KOPT-K1 (cell line): ENCODE data around the gene TEX51.

Experiments used
- H3K27ac ChIP-seq: fragments of 200-600 bp; sonication (generic); 2 replicates; pipeline ENCODE4 v1.5.1; 2016; ENCODE audit warnings: antibody characterized with exemption, mild to moderate bottlenecking, low read depth, low read length; ENCODE audit not compliant: poor library complexity, severe bottlenecking
- H3K36me3 ChIP-seq: fragments of 200-600 bp; sonication (generic); 2 replicates; pipeline ENCODE4 v1.5.1; 2017; ENCODE audit warnings: antibody characterized with exemption, mild to moderate bottlenecking, low read length, moderate library complexity; ENCODE audit not compliant: insufficient read depth
- H3K9me3 ChIP-seq: fragments of 200-600 bp; sonication (generic); 2 replicates; pipeline ENCODE4 v1.5.1; 2017; ENCODE audit warnings: antibody characterized with exemption, low read length, mild to moderate bottlenecking; ENCODE audit not compliant: insufficient read depth, poor library complexity, severe bottlenecking

Gene TEX51

DNA sequence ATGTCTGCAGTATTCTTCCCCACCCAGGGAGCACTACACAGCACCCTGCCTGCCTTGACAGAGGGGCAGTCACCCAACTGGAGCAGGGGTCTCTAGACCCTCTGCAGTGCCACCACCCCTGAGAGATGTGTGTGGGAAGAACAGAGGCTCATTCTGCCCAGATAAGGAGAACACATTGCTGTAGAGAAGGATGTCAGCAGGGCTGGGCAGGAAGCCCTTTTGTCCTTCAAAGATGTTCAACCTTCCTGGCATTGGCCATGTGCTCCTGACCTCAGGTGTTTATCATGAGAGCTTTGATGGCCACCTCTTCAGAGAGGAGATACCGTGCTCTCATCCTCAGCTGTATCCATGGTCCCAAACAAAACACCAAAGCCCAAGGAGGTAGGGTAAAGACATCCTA is 4.6 kb upstream of the TEX51 start:
- no peak overlapping the region for H3K27ac ChIP-seq
- no peaks in the 10 kb centered on the region for H3K36me3 ChIP-seq
- no peaks in the 10 kb centered on the region for H3K9me3 ChIP-seq

DNA sequence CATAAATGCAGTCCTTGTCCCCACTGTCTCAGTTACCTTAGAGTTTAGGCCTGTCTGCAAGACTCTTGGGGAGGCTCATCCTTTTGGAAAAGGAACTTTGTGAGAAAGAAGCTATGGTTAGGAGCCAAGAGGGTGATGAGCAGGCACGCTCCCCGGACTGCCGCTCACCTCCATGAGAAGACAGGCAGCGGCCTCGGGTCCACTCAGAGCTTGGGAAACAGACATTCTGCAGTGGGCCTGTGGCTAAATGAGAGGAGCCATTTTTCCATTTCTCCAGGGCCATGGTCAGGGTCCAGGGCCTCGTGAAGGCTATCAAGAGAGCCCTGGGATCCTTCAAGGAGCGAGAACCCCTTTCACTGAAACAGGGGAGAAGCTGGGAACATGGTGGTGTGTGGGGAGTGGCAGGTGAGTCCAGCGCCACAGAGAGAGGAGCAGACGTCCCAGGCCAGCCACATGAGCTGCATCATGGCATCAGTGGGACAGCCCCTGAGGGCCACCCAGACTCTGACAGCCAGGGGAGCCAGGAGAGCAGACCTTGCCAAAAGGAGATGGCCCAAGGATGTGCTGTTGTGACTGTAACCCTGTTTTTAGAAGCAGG is 4.0 kb upstream of the TEX51 start:
- no peak overlapping the region for H3K27ac ChIP-seq
- H3K36me3 ChIP-seq, result no peaks in the 10 kb centered on the region
- no peaks in the 10 kb centered on the region for H3K9me3 ChIP-seq

DNA sequence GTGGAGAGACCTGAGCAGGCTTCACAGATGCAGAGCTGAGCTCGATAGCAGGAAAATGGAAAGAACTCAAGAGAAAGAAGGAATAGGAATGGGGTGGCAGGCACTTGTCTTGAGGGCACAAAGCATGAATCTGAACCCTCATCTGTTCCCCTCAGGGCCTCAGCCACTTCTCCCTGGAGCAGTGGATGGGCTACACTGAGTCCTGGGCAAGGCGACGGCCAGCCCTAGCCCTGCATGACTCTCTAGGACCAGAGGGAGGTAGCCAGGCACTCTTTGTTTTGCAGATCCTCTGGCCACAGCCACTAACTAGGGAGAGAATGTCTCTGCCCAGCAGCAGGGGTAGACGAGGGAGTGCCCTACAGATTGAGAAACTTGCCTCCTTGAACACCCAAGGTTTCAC is 3.4 kb upstream of the TEX51 start:
- Histone ChIP-seq H3K36me3 (no peaks in the 10 kb centered on the region), H3K9me3 (no peaks in the 10 kb centered on the region), H3K27ac (no peak overlapping the region)

DNA sequence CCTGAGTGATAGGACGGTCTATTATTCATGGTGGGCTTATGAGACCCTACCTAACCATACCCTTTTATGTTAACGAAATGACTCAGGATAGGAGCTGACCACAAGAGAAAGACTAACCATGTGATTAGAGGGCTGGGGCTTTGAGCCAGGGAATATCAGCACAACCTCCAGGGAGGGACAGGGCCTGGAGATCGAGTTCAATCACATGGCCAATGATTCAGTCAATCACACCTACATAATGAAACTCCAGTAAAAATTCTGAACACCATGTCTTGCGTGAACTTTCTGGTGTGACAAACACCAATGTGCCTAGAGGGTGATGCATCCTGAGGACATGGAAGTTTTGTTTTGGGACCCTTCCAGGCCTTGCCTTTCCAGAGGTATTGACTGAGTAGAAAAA is 2.2 kb upstream of the TEX51 start:
- H3K27ac ChIP-seq, result no peak overlapping the region
- no peaks in the 10 kb centered on the region for H3K36me3 ChIP-seq
- H3K9me3 ChIP-seq, result no peaks in the 10 kb centered on the region

DNA sequence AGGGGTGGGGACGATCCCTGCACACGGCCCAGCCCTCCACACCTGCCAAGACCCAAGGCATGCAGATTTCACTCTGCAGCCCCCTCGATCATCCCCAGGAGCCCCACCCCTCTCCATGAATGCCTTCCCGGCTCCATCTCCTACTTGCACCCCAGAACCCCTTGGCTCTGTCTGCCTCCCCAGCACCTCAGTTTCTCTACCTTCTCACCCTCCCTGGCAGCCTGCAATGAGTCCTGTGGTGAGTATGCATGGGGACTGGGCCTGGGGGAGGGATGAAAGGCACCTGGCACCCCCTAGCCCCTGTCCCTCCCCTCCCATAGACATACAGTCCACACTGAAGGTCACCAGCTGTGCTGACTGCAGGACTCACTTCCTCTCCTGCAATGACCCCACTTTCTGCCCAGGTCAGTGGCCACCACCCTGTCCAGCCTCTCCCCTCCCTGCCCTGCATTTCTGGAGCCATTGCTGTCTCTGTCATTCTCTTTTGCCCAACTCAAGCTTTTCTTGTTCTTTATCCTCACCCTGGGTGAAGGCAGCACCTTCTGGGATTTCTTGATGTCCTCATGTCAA is 1.0 kb downstream of the TEX51 start:
- H3K9me3 ChIP-seq, result peaks cover 7% of the 10 kb centered on the region
- H3K27ac ChIP-seq, result no peak overlapping the region
- H3K36me3 ChIP-seq, result no peaks in the 10 kb centered on the region

DNA sequence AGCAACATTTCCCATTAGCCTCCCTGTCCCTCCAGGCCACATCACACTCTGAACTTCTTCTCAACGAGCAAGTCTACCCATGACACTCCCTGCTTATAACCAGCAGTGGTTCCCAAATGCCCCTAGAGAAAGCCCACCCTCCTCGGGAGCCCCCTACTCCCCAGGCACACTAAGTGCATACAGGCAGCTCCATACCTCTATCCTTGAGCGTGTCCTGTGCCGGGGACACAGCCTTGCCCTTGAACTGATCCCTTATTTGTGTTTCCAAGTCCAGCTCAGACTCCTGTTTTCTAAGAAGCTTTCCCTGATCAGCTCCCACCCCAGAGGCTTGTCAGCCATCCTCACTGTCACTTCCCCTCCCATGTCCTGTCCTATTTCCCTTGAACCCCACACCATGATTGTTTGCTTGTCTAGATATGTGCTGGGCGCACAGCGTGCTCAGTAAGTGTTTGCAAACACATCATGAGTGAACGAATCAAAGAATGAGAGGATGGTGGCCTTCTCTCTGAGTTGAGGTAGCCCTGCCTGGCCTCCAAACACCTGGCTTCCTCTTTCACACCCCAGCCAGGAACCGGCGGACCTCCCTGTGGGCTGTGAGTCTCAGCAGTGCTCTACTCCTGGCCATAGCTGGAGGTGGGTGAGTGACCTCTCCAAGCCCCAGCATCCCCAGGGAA is 2.1 kb downstream of the TEX51 start:
- Histone ChIP-seq H3K27ac (no peak overlapping the region), H3K9me3 (peaks cover 7% of the 10 kb centered on the region), H3K36me3 (no peaks in the 10 kb centered on the region)

DNA sequence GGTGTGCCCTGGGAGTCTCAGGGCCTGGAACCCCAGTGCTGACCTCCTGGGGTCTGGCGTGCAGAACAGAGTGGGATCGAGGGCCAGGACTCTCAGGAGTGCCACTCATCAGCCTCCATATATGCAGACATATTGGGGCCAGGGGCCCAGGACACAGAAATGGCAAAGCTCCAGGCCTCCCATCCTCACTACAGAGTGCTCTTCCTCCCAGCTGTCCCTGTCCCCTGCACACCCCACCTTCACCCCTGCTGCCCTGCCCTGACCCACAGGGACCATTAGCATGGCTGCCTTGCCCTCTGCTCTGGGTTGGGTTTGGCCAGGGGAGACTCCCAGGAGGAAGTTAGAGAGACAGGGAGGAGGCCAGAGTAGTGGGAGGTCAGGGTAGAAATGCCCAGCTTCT is 2.8 kb downstream of the TEX51 start:
- Histone ChIP-seq H3K27ac (no peak overlapping the region), H3K36me3 (no peaks in the 10 kb centered on the region)

DNA sequence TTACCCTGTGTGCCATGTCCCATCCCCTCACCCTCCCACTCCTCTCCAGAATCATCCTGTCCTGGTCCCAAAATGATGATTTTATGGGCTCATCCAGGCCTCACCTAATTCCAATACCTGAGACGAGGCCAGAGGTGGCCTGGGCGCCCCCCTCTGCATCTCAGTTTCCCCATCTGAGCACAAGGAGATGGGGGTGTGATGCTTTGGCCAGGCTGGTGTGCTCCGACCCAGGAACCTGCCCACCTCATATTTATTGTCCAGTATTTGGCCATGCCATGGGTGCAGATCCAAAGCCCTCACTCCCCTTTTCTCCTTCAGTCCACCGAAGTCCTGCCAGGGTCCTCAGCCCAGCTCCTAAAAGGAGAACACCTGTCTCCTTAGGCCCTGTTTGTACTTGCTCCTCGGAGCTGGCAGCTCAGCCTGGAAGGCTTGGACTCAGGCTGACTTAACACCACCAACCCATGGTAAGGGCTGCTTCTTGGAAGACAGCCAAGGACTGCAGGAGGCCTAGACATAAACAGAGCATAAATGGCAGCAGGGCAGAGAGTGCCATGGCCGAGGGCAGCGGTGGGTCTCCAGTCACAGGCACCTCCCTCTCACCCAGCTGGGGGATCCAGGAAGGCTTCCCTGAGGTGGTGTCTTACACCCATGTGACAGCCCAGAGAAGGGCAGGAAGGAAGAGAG is 3.6 kb downstream of the TEX51 start:
- Histone ChIP-seq H3K9me3 (peaks cover 7% of the 10 kb centered on the region), H3K27ac (no peak overlapping the region), H3K36me3 (no peaks in the 10 kb centered on the region)

More for the DNA sequence above, 2.8 kb downstream of the TEX51 start:
- H3K9me3 ChIP-seq, result peaks cover 7% of the 10 kb centered on the region

DNA sequence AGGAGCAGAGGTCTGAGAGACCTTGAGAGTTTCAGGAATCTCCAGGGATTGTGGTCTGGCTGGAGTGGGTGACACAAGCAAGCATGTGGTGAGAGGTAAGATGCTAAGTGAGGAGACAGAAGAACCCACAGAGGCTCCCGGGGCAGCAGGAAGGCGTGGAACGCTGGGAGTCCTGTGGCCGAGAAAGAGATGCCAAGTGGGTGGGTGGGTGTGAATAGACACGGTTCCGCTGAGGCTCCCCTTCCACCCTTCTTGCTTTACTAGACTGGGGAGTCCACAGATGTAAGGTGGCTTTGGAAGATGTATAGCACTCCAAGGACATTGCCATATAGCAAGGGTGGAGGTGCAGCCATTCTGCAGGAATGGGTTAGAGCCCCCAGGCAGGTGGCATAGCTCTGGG is 4.2 kb downstream of the TEX51 start:
- Histone ChIP-seq H3K36me3 (no peaks in the 10 kb centered on the region), H3K27ac (no peak overlapping the region), H3K9me3 (peaks cover 7% of the 10 kb centered on the region)

DNA sequence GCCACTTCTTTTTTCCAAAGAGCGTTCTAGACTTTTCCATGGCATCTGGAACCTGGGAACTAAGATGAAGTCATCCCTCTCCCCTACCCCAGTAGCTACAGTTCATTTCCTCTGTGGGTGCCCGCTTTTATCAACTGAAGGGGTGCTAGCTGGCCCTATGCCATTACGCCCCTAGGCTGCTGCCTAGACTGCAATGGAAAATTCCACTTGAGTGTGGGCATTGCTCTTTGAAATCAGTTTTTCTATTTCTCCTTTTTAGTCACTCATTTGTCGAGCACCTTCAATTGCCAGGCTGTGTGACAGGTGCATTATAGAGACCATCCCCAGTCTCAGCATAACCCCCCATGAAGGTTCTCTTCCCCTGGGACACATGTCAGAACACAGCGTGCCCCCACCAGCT is 7.3 kb downstream of the TEX51 start:
- Histone ChIP-seq H3K9me3 (peaks cover 7% of the 10 kb centered on the region), H3K27ac (no peak overlapping the region), H3K36me3 (no peaks in the 10 kb centered on the region)

DNA sequence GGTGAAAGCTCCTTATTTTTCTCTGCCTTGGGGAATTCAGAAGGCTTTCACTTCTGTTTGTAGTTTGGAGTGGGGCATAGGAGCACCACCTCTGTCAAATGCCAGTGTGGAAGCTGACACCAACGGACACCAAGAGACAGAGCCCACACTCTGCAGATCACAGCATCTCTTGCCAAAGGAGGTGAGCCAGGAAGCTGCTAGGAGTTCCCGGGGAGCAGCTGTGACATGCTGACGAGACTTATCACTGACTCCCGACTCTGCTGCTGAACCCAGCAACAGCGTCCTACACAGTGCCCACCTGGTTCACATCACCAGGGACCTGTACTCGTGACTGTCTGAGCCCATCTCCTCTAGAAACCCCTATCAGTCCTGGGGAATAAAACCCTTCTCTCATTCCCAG is 8.1 kb downstream of the TEX51 start:
- Histone ChIP-seq H3K27ac (no peak overlapping the region), H3K9me3 (peaks cover 7% of the 10 kb centered on the region), H3K36me3 (no peaks in the 10 kb centered on the region)

DNA sequence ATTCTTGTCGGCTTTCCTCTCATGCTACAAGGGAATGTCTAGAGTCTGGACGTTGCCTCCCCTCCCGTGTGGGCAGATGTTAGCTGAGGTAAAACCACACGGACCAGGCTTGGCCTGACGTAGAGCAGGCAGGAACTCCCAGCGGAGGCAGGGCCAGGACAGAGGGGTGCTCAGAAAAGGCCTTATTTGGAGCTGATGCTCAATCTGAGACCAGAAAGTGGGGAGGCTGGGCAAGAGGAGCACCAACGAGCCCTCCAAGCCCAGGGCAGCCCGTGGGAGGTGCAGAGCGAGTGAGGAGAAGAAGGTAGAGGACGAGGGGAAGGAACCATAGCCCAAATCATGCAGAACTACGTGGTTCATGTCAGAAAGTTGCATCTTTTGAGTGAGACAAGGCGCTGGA is 9.0 kb downstream of the TEX51 start:
- Histone ChIP-seq H3K36me3 (no peaks in the 10 kb centered on the region), H3K27ac (no peak overlapping the region), H3K9me3 (peaks cover 7% of the 10 kb centered on the region)

DNA sequence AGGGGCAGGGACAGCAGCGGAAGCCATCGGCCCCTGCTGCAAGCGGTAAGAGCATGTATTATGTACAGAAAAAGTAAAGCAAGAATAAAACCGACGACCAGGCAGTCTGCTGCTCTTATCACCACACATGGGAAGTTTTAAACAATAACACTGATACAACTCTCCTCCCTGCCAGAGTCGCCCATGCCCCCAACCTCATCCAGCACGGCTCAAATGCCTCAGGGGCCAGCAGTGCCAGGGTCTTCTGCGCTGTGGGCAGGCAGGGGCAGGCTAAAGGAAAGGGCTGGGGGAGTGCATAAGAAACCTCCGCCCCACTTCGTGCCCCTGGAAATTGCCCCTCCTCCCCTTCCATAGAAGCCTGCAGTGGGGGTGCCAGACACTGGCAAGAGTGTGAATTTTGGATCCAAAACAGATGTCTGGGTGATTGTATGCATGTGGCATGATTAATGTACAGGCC is 10.1 kb downstream of the TEX51 start:
- Histone ChIP-seq H3K27ac (no peak overlapping the region), H3K9me3 (peaks cover 7% of the 10 kb centered on the region), H3K36me3 (no peaks in the 10 kb centered on the region)

DNA sequence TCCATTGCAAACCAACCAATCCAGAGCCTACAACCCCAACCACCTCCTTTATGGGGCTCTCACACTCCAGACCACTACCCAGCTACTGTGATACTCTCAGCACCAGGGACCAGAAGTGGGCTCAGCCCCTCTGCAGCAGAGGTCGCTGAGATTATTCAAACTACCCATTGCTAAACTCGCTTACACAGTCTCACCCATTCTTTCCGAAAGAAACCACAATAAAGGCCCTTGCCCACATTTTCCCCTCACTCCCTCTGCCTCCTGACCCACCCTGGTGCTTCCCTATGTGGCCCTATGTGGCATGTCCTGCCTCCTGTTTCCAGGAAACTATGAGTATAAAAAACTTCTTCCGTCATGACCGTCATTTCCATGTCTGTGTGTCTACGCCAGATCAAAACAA is 10.7 kb downstream of the TEX51 start:
- Histone ChIP-seq H3K9me3 (peaks cover 2% of the 10 kb centered on the region), H3K36me3 (no peaks in the 10 kb centered on the region), H3K27ac (no peak overlapping the region)

DNA sequence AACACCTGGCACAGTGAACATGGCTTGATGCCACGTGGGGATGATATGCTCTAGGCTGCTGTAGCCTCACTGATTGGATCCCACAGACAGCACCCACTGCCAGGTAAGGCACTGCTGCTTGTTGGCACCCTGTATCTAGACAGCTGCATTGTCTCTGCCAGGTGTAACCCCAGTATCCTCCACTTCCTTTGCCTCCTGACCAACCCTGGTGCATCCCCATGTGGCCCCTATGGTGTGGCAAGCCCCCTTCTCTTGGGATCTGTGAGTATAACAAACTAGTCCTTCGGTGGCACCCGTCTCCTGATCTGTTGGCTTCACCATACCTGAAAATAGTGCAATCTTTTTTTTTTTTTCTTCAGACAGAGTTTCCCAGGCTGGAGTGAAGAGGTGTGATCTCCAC is 11.1 kb downstream of the TEX51 start:
- Histone ChIP-seq H3K36me3 (no peaks in the 10 kb centered on the region), H3K27ac (no peak overlapping the region), H3K9me3 (no peaks in the 10 kb centered on the region)
